22Rv1 (cell line): ENCODE measurements around the gene GNB1.

ENCODE experiments used
- H3K27ac ChIP-seq: fragments of 450-650 bp; 2 replicates; pipeline ENCODE4 v1.5.1; 2017
- ZFX ChIP-seq: fragments of 450-650 bp; IDR thresholded peaks from 2 replicates; pipeline ENCODE4 v1.6.1; 2017; ENCODE audit warnings: antibody characterized with exemption, borderline replicate concordance
- TF ChIP-seq, protein P1 (sequence below): fragments of 450-650 bp; IDR thresholded peaks from 2 replicates; pipeline ENCODE4 v1.5.1; 2017; ENCODE audit warnings: mild to moderate bottlenecking

GNB1 gene

DNA sequence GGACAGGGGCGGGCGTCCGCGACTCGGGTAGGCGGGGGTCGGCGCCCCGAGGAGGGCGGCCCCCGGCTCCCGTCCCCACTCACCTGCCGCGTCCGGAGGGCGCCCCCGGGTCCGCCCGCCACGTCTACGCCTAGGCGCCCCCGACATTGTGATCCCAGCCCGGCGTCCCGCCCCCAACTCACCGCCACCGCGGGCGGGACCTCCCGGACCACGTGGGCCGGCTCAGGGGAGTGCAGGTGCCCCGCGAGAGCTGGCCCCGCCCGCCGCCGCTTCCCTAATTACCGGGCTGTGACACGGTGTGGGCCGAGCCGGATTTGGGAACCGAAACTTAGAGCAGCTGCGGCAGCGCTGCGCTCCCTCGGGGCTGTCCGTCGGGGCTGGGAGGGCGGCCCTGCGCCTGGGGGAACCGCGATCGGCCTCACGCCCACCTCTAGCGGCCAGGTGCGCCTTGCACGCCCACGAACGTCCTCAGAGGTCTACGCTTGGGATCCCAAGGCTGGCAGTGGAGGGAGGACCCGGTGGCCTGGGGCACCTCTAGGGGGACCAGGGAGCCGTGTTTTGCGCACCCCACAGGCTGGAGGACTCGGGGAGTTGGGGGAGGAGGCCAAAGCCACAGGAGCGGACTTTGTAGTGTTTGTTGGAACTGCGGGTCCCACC is 112.1 kb downstream of the GNB1 start:
- no peak for TF ChIP-seq ZFX
- TF ChIP-seq, protein P1, sequence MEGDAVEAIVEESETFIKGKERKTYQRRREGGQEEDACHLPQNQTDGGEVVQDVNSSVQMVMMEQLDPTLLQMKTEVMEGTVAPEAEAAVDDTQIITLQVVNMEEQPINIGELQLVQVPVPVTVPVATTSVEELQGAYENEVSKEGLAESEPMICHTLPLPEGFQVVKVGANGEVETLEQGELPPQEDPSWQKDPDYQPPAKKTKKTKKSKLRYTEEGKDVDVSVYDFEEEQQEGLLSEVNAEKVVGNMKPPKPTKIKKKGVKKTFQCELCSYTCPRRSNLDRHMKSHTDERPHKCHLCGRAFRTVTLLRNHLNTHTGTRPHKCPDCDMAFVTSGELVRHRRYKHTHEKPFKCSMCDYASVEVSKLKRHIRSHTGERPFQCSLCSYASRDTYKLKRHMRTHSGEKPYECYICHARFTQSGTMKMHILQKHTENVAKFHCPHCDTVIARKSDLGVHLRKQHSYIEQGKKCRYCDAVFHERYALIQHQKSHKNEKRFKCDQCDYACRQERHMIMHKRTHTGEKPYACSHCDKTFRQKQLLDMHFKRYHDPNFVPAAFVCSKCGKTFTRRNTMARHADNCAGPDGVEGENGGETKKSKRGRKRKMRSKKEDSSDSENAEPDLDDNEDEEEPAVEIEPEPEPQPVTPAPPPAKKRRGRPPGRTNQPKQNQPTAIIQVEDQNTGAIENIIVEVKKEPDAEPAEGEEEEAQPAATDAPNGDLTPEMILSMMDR = peak; percentile 25
- peak overlapping the region; percentile 97 for H3K27ac ChIP-seq

DNA sequence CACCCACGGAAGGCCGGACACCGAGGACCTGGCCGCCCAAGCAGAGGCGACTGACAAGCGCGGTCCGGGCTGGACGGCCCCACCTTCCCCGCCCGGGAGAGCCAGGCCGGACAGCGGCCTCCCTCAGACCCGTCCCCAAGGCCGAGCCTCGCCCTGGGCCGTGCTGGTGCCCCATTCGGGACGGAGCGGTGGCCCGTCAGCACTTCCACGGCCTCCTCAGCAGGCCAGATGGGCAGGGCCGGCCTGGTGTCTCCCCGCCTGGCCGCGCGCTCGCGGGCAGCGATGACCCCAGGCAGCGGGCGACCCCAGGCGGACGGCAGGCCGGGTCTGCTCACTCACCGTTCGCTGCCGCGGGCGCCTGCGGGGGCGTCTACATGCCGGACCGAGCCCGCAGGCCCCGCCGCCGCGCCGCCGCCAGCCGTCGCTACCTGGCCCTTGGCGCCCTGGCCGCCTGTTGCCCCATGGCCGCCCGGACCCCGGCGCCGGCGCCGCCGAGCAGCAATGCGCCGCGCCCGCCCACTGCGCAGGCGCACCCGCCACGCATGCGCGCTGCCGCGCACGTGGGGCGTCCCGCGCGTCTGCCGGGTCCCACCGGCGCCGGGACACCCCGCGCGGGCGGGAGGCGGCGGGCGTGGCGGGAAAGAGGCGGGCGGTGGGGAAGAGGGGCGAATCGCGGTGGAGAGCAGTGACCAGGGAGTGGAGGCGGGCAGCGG is 112.8 kb downstream of the GNB1 start, which contains the start of gene NADK:
Gene NADK, minus strand, starts transcription at position 521 of the 713 bp plus-strand sequence. CDS start 13,064 bp downstream, outside the sequence.
- no peak for TF ChIP-seq ZFX
- TF ChIP-seq, protein P1 = peak; percentile 3; the same call in 1 of the 2 replicates
- peak within 1 kb of the TSS; percentile 97 for H3K27ac ChIP-seq

DNA sequence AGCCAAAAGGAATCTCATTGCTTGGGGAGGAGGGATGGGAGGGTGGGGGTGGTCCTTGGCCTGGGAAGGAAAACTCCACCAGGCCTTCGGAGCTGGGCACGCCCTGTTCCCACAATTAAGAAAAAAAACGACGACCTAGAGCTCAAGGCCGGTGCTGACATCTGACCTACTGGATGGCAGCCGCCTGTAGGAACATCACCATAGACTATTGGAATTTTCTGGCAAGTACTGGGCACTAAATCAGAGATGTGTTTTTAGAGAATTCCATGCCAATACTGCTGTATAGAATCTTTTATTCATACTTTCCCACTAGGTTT is 113.3 kb downstream of the GNB1 start:
- H3K27ac ChIP-seq = peak overlapping the region; percentile 97
- TF ChIP-seq, protein P1 = no peak
- TF ChIP-seq ZFX = no peak

DNA sequence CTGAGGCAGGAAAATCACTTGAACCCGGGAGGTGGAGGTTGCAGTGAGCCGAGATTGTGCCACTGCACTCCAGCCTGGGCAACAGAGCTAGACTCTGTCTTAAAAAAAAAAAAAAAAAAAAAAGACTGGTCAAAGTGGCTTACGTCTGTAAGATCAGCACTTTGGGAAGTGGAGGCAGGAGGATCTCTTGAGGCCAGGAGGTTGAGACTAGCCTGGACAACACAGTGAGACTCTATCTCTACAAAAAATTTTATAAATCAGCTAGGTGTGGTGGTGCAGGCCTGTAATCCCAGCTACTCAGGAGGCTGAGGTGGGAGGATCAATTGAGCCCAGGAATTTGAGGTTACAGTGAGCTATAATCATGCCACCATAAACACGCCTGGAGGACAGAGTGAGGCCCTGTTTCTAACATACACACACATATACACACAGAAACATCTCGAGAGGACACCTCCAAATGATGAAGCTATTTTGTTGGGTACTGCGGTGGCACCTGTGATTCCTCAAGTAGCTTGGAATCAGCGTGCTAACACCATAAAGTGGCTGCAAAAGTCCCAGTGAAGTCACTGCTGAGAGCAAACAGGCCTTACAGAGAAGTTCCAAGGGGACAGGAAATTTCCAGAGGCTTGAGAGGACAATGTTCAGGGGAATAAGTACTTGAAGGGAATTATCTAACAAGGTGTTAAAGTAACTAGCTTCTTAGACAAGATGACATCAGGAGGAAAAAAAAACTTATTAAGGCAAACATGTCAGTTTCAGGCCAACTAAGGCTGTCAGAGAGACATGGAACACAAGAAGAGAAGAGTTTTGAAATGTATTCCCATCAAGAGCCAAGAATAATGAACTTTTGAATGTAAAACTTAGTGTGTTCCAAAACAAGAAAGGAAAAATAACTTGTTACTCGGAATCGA is 114.0 kb downstream of the GNB1 start:
- TF ChIP-seq ZFX = no peak
- TF ChIP-seq, protein P1 = no peak
- H3K27ac ChIP-seq = peak overlapping the region; percentile 97

DNA sequence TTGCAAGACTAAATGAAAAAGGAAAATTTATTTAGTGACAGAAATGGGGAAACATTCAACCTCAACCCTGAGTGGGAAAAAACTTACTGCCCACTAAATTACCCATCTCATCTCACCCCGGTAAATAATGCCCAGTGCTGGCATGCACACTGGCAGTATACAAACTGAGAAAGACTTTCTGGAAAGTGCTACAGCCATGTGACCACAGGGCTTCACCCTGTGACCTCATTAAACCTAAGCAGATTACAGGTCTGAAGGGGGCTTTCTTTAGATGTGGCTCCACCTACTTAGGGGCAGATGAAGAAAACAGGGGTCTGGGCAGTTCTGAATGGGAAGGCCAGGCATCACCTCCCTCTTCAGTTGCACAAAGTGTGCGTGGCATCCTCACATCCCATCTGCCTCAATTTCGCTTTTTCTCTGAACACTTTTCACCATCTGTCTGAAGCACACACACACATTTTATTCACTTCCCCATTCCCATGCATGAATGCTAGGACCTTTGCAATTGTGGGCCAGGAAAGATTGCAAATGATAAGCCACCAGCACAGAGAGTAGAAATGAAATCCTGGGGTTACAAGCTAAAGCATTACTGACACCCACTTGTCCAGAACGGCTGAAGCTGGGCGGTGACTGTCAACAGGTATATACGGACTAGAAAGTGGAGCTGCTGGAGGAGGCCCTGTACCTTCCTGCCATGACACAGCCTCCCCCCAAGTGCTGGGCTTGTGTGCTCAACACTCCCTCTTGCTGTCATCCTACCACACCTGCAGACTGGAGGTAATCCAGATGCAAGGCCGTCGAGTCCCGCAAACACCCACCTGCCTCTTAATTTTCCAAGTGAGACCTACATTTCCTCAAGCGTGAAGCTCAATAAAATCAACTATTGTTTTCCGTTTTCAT is 115.3 kb downstream of the GNB1 start:
- peak overlapping the region; percentile 36; the same call in 1 of the 2 replicates for H3K27ac ChIP-seq
- TF ChIP-seq ZFX = no peak
- TF ChIP-seq, protein P1 = no peak

DNA sequence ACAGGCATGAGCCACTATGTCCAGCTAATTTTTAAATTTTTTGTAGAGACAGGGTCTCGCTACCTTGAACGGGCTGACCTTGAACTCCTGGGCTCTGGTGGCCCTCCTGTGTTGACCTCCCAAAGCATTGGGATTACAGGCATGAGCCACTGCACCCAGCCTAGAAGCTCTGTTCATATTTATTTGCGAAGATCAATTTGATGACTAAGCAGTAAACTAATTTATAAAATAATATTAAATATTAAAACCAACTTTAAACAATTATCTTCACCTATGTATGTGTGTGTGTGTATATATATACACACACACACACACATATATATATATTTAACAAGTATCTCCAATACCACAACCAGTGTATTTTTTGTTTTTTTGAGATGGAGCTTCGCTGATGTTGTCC is 117.0 kb downstream of the GNB1 start:
- no peak overlapping the region for H3K27ac ChIP-seq
- TF ChIP-seq, protein P1 = no peak
- TF ChIP-seq ZFX = no peak
